DMS114 treated with DMSO at 0.1 percent for 48 hours (cell line): Measurements from ENCODE around the gene MRPL24.
A peak's percentile ranks its signal among the peaks of the same experiment; 100 is the strongest.

Source experiments
- DNase-seq: peaks from one replicate; lab custom pipeline; 2025; ENCODE audit not compliant: unreplicated experiment; lab: John Stamatoyannopoulos, UW

MRPL24 gene

GRCh38 chr1:156711011-156711817 is 29.7 kb downstream of the MRPL24 start:
- DNase-seq = no peak

- DNase-seq = no peak
These were observed 31.0 kb downstream of the MRPL24 start for GRCh38 chr1:156709757-156710489.

GRCh38 chr1:156709031-156709430 is 31.9 kb downstream of the MRPL24 start:
- DNase-seq = no peak

GRCh38 chr1:156708218-156708661 is 32.6 kb downstream of the MRPL24 start:
- no peak for DNase-seq

- DNase-seq = no peak
These were observed 33.3 kb downstream of the MRPL24 start for GRCh38 chr1:156707417-156708217.

- DNase-seq = no peak
These were observed 34.1 kb downstream of the MRPL24 start for GRCh38 chr1:156706657-156707416.

- peak; percentile 48 for DNase-seq
These were observed 34.8 kb downstream of the MRPL24 start for GRCh38 chr1:156705918-156706656.

GRCh38 chr1:156705321-156705917 is 35.5 kb downstream of the MRPL24 start, which contains the start of gene CRABP2:
Gene CRABP2, minus strand, starts transcription at chr1:156705583. Its CDS starts 137 bp downstream, at chr1:156705446.
- DNase-seq = no peak

- DNase-seq = no peak
These were observed 36.0 kb downstream of the MRPL24 start for GRCh38 chr1:156704930-156705320.

- DNase-seq = no peak
These were observed 36.6 kb downstream of the MRPL24 start for GRCh38 chr1:156704166-156704711.

GRCh38 chr1:156703741-156704140 is 37.1 kb downstream of the MRPL24 start:
- DNase-seq = no peak

- DNase-seq = no peak
These were observed 37.6 kb downstream of the MRPL24 start for GRCh38 chr1:156703336-156703735.

- DNase-seq = no peak
These were observed 40.0 kb downstream of the MRPL24 start for GRCh38 chr1:156700736-156701531.

- no peak for DNase-seq
These were observed 41.9 kb downstream of the MRPL24 start for GRCh38 chr1:156698995-156699394.

- no peak for DNase-seq
These were observed 43.4 kb downstream of the MRPL24 start for GRCh38 chr1:156697481-156697880.

GRCh38 chr1:156696755-156697154 is 44.1 kb downstream of the MRPL24 start:
- no peak for DNase-seq

- no peak for DNase-seq
These were observed 46.3 kb downstream of the MRPL24 start for GRCh38 chr1:156694690-156694962.

GRCh38 chr1:156693848-156694689 is 46.8 kb downstream of the MRPL24 start:
- no peak for DNase-seq
